GM23248 (cell line): Measurements from ENCODE around the gene CALR3. TPM values are rescaled to one million over a fixed set of nuclear protein-coding genes. Genes with fewer than 3 reads are reported as not detected.

Experiments used
- DNase-seq: peaks from one replicate; pipeline ENCODE4 v3.0.0-alpha.2; 2015
- H2AFZ ChIP-seq: fragments of 200-600 bp; sonication (generic); 2 replicates; pipeline ENCODE4 v1.6.1; 2016; ENCODE audit warnings: antibody characterized with exemption
- H3F3A ChIP-seq: fragments of 200-600 bp; sonication (generic); 2 replicates; pipeline ENCODE4 v1.6.1; 2016; ENCODE audit warnings: mild to moderate bottlenecking, antibody characterized with exemption, mixed run types; ENCODE audit not compliant: insufficient read depth
- H3K27ac ChIP-seq: fragments of 200-600 bp; sonication (generic); 2 replicates; pipeline ENCODE4 v1.5.1; 2016; ENCODE audit warnings: mild to moderate bottlenecking
- H3K27me3 ChIP-seq: fragments of 200-600 bp; sonication (generic); replicated peaks from 2 replicates; pipeline ENCODE4 v1.6.1; 2016; ENCODE audit warnings: mild to moderate bottlenecking; ENCODE audit not compliant: insufficient read depth
- H3K36me3 ChIP-seq: fragments of 200-600 bp; sonication (generic); 2 replicates; pipeline ENCODE4 v1.6.1; 2016; ENCODE audit warnings: low read depth, mild to moderate bottlenecking
- H3K4me1 ChIP-seq: fragments of 200-600 bp; sonication (generic); 2 replicates; pipeline ENCODE4 v1.6.1; 2016; ENCODE audit warnings: mild to moderate bottlenecking; ENCODE audit not compliant: insufficient read depth
- H3K4me2 ChIP-seq: fragments of 200-600 bp; sonication (generic); one replicate; pipeline ENCODE4 v1.6.1; 2016; ENCODE audit warnings: mild to moderate bottlenecking; ENCODE audit not compliant: unreplicated experiment
- H3K4me3 ChIP-seq: fragments of 200-600 bp; sonication (generic); 2 replicates; pipeline ENCODE4 v1.5.1; 2016; ENCODE audit warnings: mild to moderate bottlenecking
- H3K79me2 ChIP-seq: fragments of 200-600 bp; sonication (generic); 2 replicates; pipeline ENCODE4 v1.6.1; 2016; ENCODE audit warnings: mild to moderate bottlenecking; ENCODE audit not compliant: insufficient read depth
- H3K9ac ChIP-seq: fragments of 200-600 bp; sonication (generic); 2 replicates; pipeline ENCODE4 v1.6.1; 2016; ENCODE audit warnings: mild to moderate bottlenecking
- H3K9me2 ChIP-seq: fragments of 200-600 bp; sonication (generic); 2 replicates; pipeline ENCODE4 v1.6.1; 2016; ENCODE audit warnings: mixed run types, mild to moderate bottlenecking, moderate library complexity; ENCODE audit not compliant: insufficient read depth
- H3K9me3 ChIP-seq: fragments of 200-600 bp; sonication (generic); one replicate; pipeline ENCODE4 v1.6.1; 2017; ENCODE audit warnings: low read depth
- H4K20me1 ChIP-seq: fragments of 200-600 bp; sonication (generic); 2 replicates; pipeline ENCODE4 v1.6.0; 2016; ENCODE audit not compliant: insufficient read depth
- EZH2 ChIP-seq: fragments of 200-600 bp; sonication (generic); IDR thresholded peaks from 2 replicates; pipeline ENCODE4 v1.6.1; 2018; ENCODE audit warnings: antibody characterized with exemption, mild to moderate bottlenecking; ENCODE audit not compliant: insufficient read depth, poor library complexity, severe bottlenecking
- EZH2phosphoT487 ChIP-seq: fragments of 200-600 bp; sonication (generic); IDR thresholded peaks from 2 replicates; pipeline ENCODE4 v1.6.1; 2018; ENCODE audit warnings: antibody characterized with exemption, moderate library complexity, mild to moderate bottlenecking, low read depth; ENCODE audit not compliant: insufficient read depth
- WGBS, 2 experiments: methylation state at CpG; one replicate each; pipeline ENCODE4 v1.1.6; 2015 to 2017; ENCODE audit warnings: low lambda C conversion rate in 2 of 2, low coverage in 1 of 2; ENCODE audit errors: missing lambda C conversion rate in 2 of 2; 5-methylcytosine and 5-hydroxymethylcytosine counted together
- in situ Hi-C: fragments of 300-500 bp; cut with MboI; formaldehyde crosslinking; loops from 2 replicates; pipeline ENCODE4 v1.15.0; 2020
- polyA plus RNA-seq: library from polyadenylated mRNA; unstranded; fragments of >200 nt; fragmentation: Nextera tagmentation; extraction: Ambion mirVana; gene quantifications from 2 replicates; pipeline ENCODE4 v1.2.1, GENCODE V29; 2016
- total RNA-seq: library from RNA; depleted of rRNA; stranded (reverse); fragments of >200 nt; shearing (Covaris generic); gene quantifications from 2 replicates; pipeline ENCODE4 v1.2.3, GENCODE V29; 2014

The CALR3 gene
- total and polyA plus RNA-seq, 2 experiments from 2014 or later: not detected

DNA sequence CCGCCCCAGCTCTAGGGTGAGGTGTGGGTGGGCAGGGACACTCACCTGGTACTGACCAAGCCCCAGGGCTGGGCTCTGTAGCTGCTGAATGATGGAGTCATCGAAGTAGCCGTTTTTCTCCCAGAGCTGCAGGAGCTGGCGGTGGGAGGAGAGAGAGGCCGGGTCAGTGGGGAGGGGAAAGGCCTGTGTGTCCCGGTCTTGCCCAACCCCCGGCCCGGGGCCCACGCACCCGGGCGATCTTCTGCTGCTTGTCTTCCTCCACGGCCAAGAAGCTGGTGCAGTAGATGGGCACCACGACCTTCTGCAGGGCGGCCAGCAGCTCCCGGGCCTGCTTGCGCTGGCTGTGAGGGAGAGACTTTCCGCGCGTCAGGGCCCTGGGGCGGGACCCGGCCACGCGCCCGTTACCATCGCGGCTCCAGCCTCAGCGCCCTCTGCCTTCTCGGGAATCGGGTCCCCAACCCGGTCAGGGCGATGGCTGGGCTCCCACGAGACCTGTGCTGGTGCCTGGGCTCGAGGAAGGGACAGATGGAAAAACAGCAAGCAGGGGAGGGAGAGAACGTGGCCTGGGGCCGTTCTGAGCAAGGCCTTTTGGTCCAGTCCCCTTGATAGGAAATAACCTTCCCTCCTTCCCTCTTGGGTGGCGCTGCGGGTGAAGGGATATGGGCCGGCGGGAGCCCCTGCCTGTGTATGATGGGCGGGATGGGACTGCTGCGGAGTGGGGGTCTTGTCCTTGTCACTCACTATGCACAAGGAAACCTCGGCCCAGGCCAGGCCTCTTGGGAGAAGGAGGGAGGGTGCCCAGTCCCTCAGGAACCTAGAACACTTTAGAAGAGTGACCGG is 34.8 kb upstream of the CALR3 start:
- TF ChIP-seq EZH2phosphoT487: no peak
- no peak for TF ChIP-seq EZH2
- WGBS, 2 experiments: 94 to 95% methylated on average over 34 to 43 of the region's 43 CpGs
- Histone ChIP-seq H3K9me3 (no peaks in the 10 kb centered on the region), H3F3A (no peaks in the 10 kb centered on the region), H3K36me3 (peaks cover 30% of the 10 kb centered on the region; the same call in 1 of the 2 replicates), H3K27ac (no peak overlapping the region), H3K27me3 (no peaks in the 10 kb centered on the region), H3K9me2 (no peaks in the 10 kb centered on the region), H3K4me2 (no peak overlapping the region), H3K4me1 (no peaks in the 10 kb centered on the region), H2AFZ (no peak overlapping the region), H3K9ac (no peak overlapping the region), H3K4me3 (no peak overlapping the region), H3K79me2 (peaks cover 14% of the 10 kb centered on the region), H4K20me1 (no peaks in the 10 kb centered on the region)
- no peak for DNase-seq
- in situ Hi-C loops: no loop called here

DNA sequence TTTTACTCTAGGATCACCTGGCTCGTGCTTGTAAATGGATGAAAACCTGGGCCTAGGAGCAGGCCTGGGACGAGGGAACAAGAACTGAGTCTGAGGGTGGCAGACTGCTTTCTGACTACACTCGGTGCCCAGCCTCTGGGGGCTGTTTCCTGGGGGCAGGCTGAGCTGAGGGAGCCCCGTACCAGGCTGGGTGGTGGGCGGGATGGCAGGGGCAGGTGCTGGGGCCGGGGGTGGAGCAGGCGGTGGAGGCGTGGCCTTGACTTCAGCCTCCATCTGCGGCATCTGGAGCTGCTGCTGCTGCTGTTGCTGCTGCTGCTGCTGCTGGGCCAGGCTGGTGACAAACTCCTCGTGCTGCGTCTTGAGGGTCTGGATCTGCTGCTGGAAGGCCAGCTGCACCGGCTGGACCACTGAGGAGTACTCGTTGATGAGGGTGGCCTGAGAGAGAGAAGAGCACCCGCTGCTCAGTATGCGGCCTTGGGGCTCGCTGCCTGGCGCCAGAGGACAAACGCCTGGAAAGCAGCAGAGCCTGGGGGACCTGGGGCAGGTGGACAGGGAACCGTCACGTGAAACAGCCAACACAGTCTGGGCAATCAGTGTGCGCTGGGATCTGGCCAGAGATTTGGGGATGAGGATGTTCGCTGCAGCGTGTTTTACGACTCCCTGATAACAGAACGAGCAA is 33.6 kb upstream of the CALR3 start:
- H3K4me2 ChIP-seq: no peak overlapping the region
- no peaks in the 10 kb centered on the region for H3K27me3 ChIP-seq
- H3K4me3 ChIP-seq: no peak overlapping the region
- in situ Hi-C loops: no loop called here
- H3K27ac ChIP-seq: no peak overlapping the region
- no peak overlapping the region for H3K9ac ChIP-seq
- DNase-seq: no peak
- H3F3A ChIP-seq: no peaks in the 10 kb centered on the region
- peaks cover 30% of the 10 kb centered on the region; the same call in 1 of the 2 replicates for H3K36me3 ChIP-seq
- H3K9me2 ChIP-seq: no peaks in the 10 kb centered on the region
- TF ChIP-seq EZH2 (no peak), EZH2phosphoT487 (no peak)
- H3K79me2 ChIP-seq: peaks cover 3% of the 10 kb centered on the region; the same call in 1 of the 2 replicates
- 91 to 93% methylated on average over 20 to 25 of the region's 25 CpGs for WGBS, 2 experiments
- H3K4me1 ChIP-seq: no peaks in the 10 kb centered on the region
- no peaks in the 10 kb centered on the region for H3K9me3 ChIP-seq
- H2AFZ ChIP-seq: no peak overlapping the region
- H4K20me1 ChIP-seq: no peaks in the 10 kb centered on the region

DNA sequence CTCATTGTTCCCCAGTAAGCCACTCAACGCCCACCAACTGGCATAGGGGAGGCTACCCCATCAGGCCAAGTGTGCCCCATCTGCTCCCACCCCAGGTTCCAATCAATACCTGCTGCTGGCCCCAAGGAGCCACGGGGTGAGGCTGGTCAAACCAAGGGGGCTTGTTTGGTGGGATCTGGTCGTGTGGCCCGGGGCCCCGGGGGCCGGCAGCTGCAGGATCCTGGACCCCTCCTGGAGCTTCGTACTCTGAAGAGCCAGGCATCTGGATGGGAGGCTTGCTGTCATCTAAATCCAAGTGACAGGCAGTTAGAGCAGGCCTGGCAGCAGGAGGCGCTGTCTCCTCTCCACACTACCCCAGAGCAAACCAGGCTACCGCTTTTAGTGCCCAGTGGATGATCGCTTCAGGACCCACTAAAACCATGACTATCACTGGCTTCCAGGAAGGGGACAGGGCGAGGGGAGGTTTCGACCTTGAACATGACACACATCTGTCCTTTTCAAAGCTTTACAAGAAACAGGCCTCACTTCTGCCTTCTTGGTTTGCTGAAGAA is 32.1 kb upstream of the CALR3 start:
- no peak overlapping the region for H3K4me2 ChIP-seq
- H3K79me2 ChIP-seq: peaks cover 8% of the 10 kb centered on the region; the same call in 1 of the 2 replicates
- no peaks in the 10 kb centered on the region for H4K20me1 ChIP-seq
- DNase-seq: peak; percentile 34
- H3K4me1 ChIP-seq: no peaks in the 10 kb centered on the region
- in situ Hi-C loops: no loop called here
- H3K27ac ChIP-seq: no peak overlapping the region
- no peaks in the 10 kb centered on the region for H3K27me3 ChIP-seq
- TF ChIP-seq EZH2phosphoT487 (no peak), EZH2 (no peak)
- no peak overlapping the region for H3K9ac ChIP-seq
- H3K4me3 ChIP-seq: no peak overlapping the region
- H3K9me2 ChIP-seq: no peaks in the 10 kb centered on the region
- H3K9me3 ChIP-seq: no peaks in the 10 kb centered on the region
- peaks cover 34% of the 10 kb centered on the region; the same call in 1 of the 2 replicates for H3K36me3 ChIP-seq
- H3F3A ChIP-seq: no peaks in the 10 kb centered on the region
- 87 to 93% methylated on average over 12 of the region's 12 CpGs for WGBS, 2 experiments
- H2AFZ ChIP-seq: no peak overlapping the region

DNA sequence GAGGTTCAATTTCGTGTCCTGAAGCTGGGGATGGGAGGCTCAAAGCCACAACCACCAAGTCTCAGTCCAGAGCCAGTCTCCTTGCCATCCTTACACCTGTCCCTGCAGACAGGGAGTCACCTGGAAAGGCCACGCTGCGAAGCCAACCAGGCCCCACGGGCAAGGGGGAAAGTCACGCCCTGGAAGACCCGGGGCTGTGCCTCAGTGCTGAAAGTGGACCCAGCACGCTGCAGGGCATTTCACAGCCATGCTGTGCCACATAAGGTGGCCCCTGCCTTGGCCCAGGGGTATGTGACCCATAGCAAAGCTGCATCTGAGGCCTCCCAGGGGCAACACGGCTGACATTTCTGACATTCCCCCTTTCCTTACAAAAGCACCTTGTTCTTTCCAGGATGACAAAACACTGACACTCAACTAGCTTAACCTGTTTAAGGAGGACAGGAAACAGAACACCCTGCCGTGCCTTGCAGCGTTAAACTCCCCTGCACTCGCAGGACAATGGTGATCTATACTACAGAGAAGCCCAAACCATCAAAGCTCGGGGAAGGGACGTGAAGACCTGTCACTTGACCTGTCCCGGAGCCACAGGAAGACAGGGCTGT is 31.5 kb upstream of the CALR3 start:
- Histone ChIP-seq H3K4me1 (no peaks in the 10 kb centered on the region), H4K20me1 (no peaks in the 10 kb centered on the region), H3K4me2 (no peak overlapping the region), H3F3A (no peaks in the 10 kb centered on the region), H3K79me2 (peaks cover 8% of the 10 kb centered on the region; the same call in 1 of the 2 replicates), H3K27me3 (no peaks in the 10 kb centered on the region), H3K27ac (no peak overlapping the region), H3K4me3 (no peak overlapping the region), H3K9me3 (no peaks in the 10 kb centered on the region), H3K9ac (no peak overlapping the region), H3K9me2 (no peaks in the 10 kb centered on the region), H3K36me3 (peaks cover 34% of the 10 kb centered on the region; the same call in 1 of the 2 replicates), H2AFZ (no peak overlapping the region)
- 87 to 90% methylated on average over 14 of the region's 14 CpGs for WGBS, 2 experiments
- in situ Hi-C loops: no loop called here
- DNase-seq: no peak
- TF ChIP-seq EZH2phosphoT487 (no peak), EZH2 (no peak)
